ENCODE measurements around the gene SLC25A11. TPM values are rescaled to one million over a fixed set of nuclear protein-coding genes. Genes with fewer than 3 reads are reported as not detected.

Gene SLC25A11
- total RNA-seq, 1 donor from 2014 or later = 56.2 TPM

DNA sequence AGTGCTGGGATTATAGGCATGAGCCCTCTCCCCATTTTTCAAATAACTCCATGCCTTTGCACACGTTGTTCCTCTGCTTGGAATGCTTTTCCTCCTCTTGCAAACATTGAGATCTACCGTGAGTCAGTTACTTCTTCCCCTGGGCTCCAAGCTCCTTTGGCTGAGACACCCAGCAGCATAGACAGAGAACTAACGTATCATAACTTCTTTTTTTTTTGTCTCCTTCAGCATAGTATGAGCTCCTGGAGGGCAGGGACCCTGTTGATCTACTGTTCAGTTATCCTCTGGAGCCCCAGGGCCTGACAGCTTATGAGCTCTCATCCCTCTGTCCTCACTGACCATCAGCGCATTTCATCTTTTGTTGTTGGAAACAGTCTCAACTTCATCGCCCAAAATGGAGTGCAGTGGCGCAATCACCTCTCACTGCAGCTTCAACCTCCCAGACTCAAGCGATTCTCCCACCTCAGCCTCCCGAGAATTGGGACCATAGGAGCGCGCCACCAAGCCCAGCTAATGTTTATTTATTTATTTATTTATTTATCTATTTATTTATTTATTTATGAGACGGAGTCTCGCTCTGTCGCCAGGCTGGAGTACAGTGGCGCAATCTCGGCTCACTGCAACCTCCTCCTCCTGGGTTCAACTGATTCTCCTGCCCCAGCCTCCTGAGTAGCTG, 25.6 kb upstream of the SLC25A11 start:
- Histone ChIP-seq H3K36me3 (peaks cover 7 to 19% of the 10 kb centered on the region in 2 donors), H3K27ac (no peak overlapping the region), H3K4me3 (peak overlapping the region in 1 of 2 donors; percentile 77), H3K9me3 (no peaks in the 10 kb centered on the region), H3K27me3 (no peaks in the 10 kb centered on the region), H3K4me1 (peaks cover 9 to 25% of the 10 kb centered on the region in 2 donors)
- no peak for DNase-seq (ENCODE audit: low spot score in 2 of 2)
- intact Hi-C loops (cut with DNase I) = loop anchor here (5.0 kb wide), 1 partner anchor 823 kb away; the partner anchor contains the start of genes CYB5D2 and ZZEF1
- TF ChIP-seq, protein P1, sequence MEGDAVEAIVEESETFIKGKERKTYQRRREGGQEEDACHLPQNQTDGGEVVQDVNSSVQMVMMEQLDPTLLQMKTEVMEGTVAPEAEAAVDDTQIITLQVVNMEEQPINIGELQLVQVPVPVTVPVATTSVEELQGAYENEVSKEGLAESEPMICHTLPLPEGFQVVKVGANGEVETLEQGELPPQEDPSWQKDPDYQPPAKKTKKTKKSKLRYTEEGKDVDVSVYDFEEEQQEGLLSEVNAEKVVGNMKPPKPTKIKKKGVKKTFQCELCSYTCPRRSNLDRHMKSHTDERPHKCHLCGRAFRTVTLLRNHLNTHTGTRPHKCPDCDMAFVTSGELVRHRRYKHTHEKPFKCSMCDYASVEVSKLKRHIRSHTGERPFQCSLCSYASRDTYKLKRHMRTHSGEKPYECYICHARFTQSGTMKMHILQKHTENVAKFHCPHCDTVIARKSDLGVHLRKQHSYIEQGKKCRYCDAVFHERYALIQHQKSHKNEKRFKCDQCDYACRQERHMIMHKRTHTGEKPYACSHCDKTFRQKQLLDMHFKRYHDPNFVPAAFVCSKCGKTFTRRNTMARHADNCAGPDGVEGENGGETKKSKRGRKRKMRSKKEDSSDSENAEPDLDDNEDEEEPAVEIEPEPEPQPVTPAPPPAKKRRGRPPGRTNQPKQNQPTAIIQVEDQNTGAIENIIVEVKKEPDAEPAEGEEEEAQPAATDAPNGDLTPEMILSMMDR (IDR thresholded peaks at IDR 0.05) = no peak

DNA sequence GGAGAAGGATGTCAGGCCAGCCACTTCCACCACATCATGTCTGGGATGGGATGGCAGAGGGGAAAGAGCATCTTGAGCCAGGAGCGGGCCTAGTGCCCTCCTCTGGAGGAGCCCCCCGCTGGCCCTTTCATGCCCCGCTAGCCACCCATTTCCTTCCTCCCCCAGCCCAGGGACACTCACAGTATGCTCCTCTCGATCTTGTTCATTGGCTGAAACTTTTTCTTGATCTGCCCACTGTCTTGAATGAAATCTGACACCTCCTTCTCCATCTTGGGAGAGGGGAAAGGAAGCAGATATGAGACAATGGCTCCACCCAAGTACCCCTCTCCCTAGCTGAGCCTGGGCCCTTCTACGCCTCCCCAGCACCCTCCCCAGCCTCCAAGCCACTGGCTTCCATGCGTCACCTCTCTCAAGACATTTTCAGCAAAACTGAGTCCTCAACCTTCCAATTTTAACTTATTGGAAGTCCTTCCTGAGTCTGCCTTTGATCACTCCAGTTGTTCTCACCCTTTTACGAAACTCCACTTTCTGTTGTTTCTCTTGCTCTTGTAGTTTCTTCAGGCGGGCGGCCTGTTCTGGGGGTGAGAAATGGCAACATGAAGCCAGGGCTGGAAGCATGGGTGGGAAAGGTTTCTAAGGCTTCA, 20.6 kb upstream of the SLC25A11 start:
- H3K36me3 ChIP-seq = peaks cover 23 to 34% of the 10 kb centered on the region in 2 donors
- TF ChIP-seq, protein P1 (IDR thresholded peaks at IDR 0.05) = no peak

DNA sequence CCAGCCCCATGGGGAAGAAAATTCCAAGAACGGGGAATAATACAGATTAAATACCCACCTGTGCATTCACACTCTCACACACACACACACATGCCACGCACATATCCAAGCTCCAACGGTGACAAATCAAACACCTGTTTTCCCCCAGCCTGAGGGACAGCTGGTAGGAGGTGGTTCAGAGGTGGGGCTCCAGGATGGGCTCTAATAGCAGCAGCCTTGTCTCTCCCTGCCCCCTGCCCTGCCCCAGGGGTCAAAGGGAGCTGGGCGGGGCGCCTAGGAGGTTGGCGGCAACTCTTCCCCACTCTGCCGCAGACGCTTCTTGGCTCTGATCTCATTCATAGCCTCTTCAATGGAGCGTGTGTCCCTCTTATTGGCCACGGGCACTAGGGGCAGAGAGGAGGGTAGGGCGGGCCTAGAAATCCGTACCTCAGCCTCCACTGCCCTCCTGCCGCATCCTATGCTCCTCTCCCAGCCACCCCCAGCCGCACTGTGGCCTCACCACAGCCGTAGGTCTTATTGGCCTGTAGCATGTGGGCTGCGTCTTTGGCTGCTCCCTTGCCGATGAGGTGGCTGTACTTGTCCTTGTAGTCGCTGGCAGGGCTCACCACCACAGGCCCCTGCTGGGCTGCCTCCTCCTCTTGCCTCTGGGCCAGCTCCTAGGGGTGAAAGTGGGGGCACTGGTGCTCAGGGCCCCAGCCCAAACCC, 19.6 kb upstream of the SLC25A11 start:
- H3K36me3 ChIP-seq = peaks cover 23 to 34% of the 10 kb centered on the region in 2 donors

More for the DNA sequence above, 20.6 kb upstream of the SLC25A11 start:
- Histone ChIP-seq H3K4me1 (no peaks in the 10 kb centered on the region), H3K27ac (no peak overlapping the region), H3K4me3 (no peak overlapping the region), H3K9me3 (no peaks in the 10 kb centered on the region), H3K27me3 (no peaks in the 10 kb centered on the region)
- intact Hi-C loops (cut with DNase I) = no loop called here
- DNase-seq (ENCODE audit: low spot score in 2 of 2) = no peak

DNA sequence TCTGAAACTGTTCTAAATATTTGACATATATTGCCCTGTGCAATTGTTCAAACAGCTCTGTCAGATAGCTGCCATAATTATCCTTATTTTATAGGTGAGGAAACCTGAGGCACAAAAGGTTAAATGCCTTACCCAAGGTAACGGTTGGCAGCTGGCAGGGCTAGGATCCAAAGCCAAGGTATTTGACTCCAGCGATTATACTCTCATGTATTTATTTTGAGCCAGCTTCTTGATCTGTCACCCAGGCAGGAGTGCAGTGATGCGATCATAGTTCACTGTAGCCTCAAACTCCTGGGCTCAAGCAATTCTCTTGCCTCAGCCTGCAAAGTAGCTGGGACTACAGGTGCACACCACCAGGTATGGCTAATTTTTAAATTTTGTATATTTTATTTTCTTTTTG, 18.3 kb upstream of the SLC25A11 start:
- H3K9me3 ChIP-seq = no peaks in the 10 kb centered on the region
- TF ChIP-seq, protein P1 (IDR thresholded peaks at IDR 0.05) = no peak
- H3K4me3 ChIP-seq = no peak overlapping the region
- H3K27me3 ChIP-seq = no peaks in the 10 kb centered on the region
- intact Hi-C loops (cut with DNase I) = no loop called here
- DNase-seq (ENCODE audit: low spot score in 2 of 2) = no peak
- peaks cover 23 to 34% of the 10 kb centered on the region in 2 donors for H3K36me3 ChIP-seq
- peaks cover 0 to 8% of the 10 kb centered on the region in 2 donors for H3K4me1 ChIP-seq
- no peak overlapping the region for H3K27ac ChIP-seq

More for the DNA sequence above, 19.6 kb upstream of the SLC25A11 start:
- no peak for DNase-seq (ENCODE audit: low spot score in 2 of 2)
- Histone ChIP-seq H3K4me1 (no peaks in the 10 kb centered on the region), H3K4me3 (no peak overlapping the region), H3K27ac (no peak overlapping the region), H3K27me3 (no peaks in the 10 kb centered on the region), H3K9me3 (no peaks in the 10 kb centered on the region)
- intact Hi-C loops (cut with DNase I) = no loop called here
- TF ChIP-seq, protein P1 (IDR thresholded peaks at IDR 0.05) = no peak

DNA sequence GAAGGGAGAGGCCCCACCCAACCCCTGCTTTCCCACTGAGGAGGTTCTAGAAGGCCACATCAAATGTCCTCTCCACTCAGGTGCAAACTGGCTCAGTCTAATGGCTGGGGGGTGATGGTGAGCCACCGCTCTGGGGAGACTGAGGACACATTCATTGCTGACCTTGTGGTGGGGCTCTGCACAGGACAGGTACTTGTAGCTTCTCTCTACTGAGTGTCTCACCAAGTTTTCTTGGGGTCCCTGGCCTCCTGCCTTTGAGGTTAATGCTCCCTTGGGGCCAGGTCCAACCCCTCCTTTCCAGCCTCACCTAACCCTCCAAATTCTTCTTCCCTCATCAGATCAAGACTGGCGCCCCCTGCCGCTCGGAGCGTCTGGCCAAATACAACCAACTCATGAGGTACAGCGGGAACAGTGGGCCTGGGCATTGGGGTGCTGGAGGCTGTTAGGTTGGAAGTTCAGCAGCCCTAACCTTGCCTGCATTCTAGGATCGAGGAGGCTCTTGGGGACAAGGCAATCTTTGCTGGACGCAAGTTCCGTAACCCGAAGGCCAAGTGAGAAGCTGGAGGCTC, 16.7 kb upstream of the SLC25A11 start:
- H3K4me3 ChIP-seq = no peak overlapping the region
- TF ChIP-seq, protein P1 (IDR thresholded peaks at IDR 0.05) = no peak
- H3K4me1 ChIP-seq = peaks cover 2 to 17% of the 10 kb centered on the region in 2 donors
- intact Hi-C loops (cut with DNase I) = no loop called here
- no peaks in the 10 kb centered on the region for H3K9me3 ChIP-seq
- no peaks in the 10 kb centered on the region for H3K27me3 ChIP-seq
- H3K36me3 ChIP-seq = peaks cover 23 to 34% of the 10 kb centered on the region in 2 donors
- no peak for DNase-seq (ENCODE audit: low spot score in 2 of 2)
- H3K27ac ChIP-seq = no peak overlapping the region

Data from ascending aorta (tissue), 2 donors.